HG02763 (cell line): ENCODE data around the gene HOXB7.

ENCODE experiments used
- ATAC-seq: cut with Tn5 transposase; IDR thresholded peaks from one replicate; pipeline ENCODE4 v1.9.1; 2021; ENCODE audit warnings: mild to moderate bottlenecking, moderate library complexity; ENCODE audit not compliant: unreplicated experiment

Gene HOXB7

GRCh38 chr17:48610282-48611211 lies at the start of gene HOXB7:
Gene HOXB7 (minus strand): TSS chr17:48611017. CDS start chr17:48610918, 99 bp downstream.
- no peak for ATAC-seq

- no peak for ATAC-seq
Measured at GRCh38 chr17:48655913-48656312, 45.1 kb upstream of the HOXB7 start.

- no peak for ATAC-seq
Measured at GRCh38 chr17:48649741-48650140, 38.9 kb upstream of the HOXB7 start.

GRCh38 chr17:48647963-48648245 lies 37.1 kb upstream of the HOXB7 start:
- ATAC-seq: no peak

GRCh38 chr17:48647103-48647962 lies 36.5 kb upstream of the HOXB7 start:
- ATAC-seq: no peak

- no peak for ATAC-seq
Measured at GRCh38 chr17:48646183-48647102, 35.6 kb upstream of the HOXB7 start.

GRCh38 chr17:48645639-48646182 lies 34.9 kb upstream of the HOXB7 start:
- ATAC-seq: no peak

GRCh38 chr17:48644910-48645557 lies 34.2 kb upstream of the HOXB7 start:
- ATAC-seq: no peak

- ATAC-seq: no peak
Measured at GRCh38 chr17:48644159-48644558, 33.3 kb upstream of the HOXB7 start.

GRCh38 chr17:48643697-48644012 lies 32.8 kb upstream of the HOXB7 start:
- ATAC-seq: no peak

GRCh38 chr17:48642843-48643696 lies 32.3 kb upstream of the HOXB7 start:
- no peak for ATAC-seq

GRCh38 chr17:48642059-48642842 lies 31.4 kb upstream of the HOXB7 start:
- no peak for ATAC-seq

- ATAC-seq: no peak
Measured at GRCh38 chr17:48641541-48642058, 30.8 kb upstream of the HOXB7 start.

- ATAC-seq: no peak
Measured at GRCh38 chr17:48640858-48641180, 30.0 kb upstream of the HOXB7 start.

- no peak for ATAC-seq
Measured at GRCh38 chr17:48639982-48640857, 29.4 kb upstream of the HOXB7 start.

GRCh38 chr17:48639136-48639535 lies 28.3 kb upstream of the HOXB7 start:
- no peak for ATAC-seq
